Rectal smooth muscle tissue (tissue), 1 donor: Measurements from ENCODE around the gene HOXB9.
A peak's percentile ranks its signal among the peaks of the same experiment; 100 is the strongest.

ENCODE experiments used
- H3K27ac ChIP-seq: one replicate; pipeline ENCODE4 v1.7.0; 2013; ENCODE audit warnings: low read depth, low read length, inconsistent platforms
- H3K27me3 ChIP-seq: one replicate; pipeline ENCODE4 v1.7.0; 2013; ENCODE audit warnings: low read length; ENCODE audit not compliant: control insufficient read depth, insufficient read depth
- H3K36me3 ChIP-seq: one replicate; pipeline ENCODE4 v1.7.0; 2013; ENCODE audit warnings: low read length; ENCODE audit not compliant: control insufficient read depth, insufficient read depth
- H3K4me1 ChIP-seq: one replicate; pipeline ENCODE4 v1.7.0; 2013; ENCODE audit warnings: low read length; ENCODE audit not compliant: control insufficient read depth, insufficient read depth
- H3K4me3 ChIP-seq: one replicate; pipeline ENCODE4 v1.7.0; 2013; ENCODE audit warnings: low read length
- H3K9ac ChIP-seq: one replicate; pipeline ENCODE4 v1.7.0; 2013; ENCODE audit warnings: low read length

The HOXB9 gene

DNA sequence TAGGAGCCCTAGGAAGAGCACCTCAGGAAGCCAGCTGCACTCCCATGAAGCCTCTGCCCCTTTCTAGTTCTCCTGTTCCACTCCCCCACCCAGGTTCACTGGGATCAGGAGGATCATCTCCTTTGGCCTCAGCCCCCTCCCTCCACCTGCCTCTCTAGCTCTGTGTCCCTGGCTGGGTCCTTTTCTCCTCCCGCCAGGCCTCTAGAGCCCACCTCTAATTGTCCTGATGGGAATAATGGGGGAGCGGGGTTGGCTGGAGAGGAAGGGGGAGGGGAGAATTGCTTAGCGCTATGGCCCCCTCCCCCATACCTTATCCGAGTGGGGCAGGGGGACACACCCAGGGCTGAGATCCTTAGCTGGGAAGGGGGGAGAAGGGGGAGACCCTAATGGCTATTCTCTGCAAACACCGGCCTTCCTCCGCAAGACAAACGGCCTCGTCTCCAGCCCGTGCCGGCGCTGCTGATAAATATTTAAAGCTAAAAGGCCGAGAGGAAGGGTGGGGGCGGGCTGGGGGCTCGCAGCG is 16.3 kb downstream of the HOXB9 start:
- Histone ChIP-seq H3K9ac (no peak overlapping the region), H3K4me3 (peak overlapping the region; percentile 82), H3K36me3 (no peaks in the 10 kb centered on the region), H3K4me1 (no peaks in the 10 kb centered on the region), H3K27me3 (peaks cover 19% of the 10 kb centered on the region), H3K27ac (peak overlapping the region; percentile 19)

DNA sequence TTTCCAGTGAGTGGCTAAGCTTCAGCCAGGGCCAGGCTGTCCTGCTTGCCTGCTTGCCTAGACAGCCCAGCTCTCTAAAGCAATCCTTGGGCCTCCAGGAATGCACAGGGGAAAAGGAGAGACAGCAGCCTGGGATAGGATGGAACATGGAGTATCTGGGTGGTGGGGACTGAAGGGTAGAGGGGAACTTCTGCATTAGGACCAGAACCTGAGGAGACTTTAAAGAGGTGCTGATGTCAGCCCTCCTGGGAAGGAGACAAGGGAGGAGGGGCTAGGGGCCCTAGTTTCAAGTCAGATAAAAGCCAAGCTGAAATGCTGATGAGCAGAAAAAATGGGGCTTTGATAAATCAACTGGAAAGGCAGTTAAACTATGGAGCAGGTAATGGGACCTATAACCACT is 17.1 kb downstream of the HOXB9 start:
- no peak overlapping the region for H3K27ac ChIP-seq
- peaks cover 15% of the 10 kb centered on the region for H3K27me3 ChIP-seq
- H3K36me3 ChIP-seq = no peaks in the 10 kb centered on the region
- H3K9ac ChIP-seq = no peak overlapping the region
- no peak overlapping the region for H3K4me3 ChIP-seq
- no peaks in the 10 kb centered on the region for H3K4me1 ChIP-seq

- Histone ChIP-seq H3K27me3 (peaks cover 14% of the 10 kb centered on the region), H3K4me1 (no peaks in the 10 kb centered on the region), H3K27ac (no peak overlapping the region), H3K4me3 (no peak overlapping the region), H3K36me3 (no peaks in the 10 kb centered on the region), H3K9ac (no peak overlapping the region)
Measured at GRCh38 chr17:48608494-48608834, 17.7 kb downstream of the HOXB9 start.

GRCh38 chr17:48606892-48607614 is 19.1 kb downstream of the HOXB9 start:
- Histone ChIP-seq H3K27ac (no peak overlapping the region), H3K4me1 (peaks cover under 1% of the 10 kb centered on the region), H3K4me3 (no peak overlapping the region), H3K9ac (no peak overlapping the region), H3K36me3 (no peaks in the 10 kb centered on the region), H3K27me3 (peaks cover 10% of the 10 kb centered on the region)

GRCh38 chr17:48605991-48606891 is 19.9 kb downstream of the HOXB9 start:
- Histone ChIP-seq H3K4me1 (peaks cover 6% of the 10 kb centered on the region), H3K4me3 (no peak overlapping the region), H3K27me3 (peaks cover 5% of the 10 kb centered on the region), H3K27ac (no peak overlapping the region), H3K9ac (no peak overlapping the region), H3K36me3 (no peaks in the 10 kb centered on the region)

DNA sequence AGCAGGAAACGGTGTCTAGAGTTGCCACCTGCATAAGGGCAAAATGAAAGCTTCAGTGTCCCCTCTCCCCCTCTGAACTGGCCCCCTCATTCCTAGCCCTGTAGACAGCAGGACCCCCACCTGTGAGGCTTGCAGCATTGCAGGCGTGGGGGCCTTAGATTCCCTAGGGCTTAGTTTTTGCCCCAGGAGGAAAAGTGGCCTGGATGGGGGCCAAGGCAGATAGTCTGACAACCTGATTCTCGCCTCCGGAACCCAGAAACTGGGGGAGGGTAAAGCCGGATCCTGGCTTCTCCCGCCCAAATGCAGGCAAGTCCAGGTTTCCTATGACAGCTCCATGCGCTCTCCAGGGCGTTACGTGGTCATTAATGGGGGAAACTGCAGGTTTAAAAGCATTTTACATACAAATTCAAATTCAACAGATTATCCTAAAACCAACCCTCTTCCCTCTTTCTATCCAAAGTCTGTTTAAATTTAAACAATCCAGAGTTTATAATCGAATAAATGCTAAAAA is 20.7 kb downstream of the HOXB9 start:
- Histone ChIP-seq H3K36me3 (no peaks in the 10 kb centered on the region), H3K27ac (no peak overlapping the region), H3K4me1 (peaks cover 13% of the 10 kb centered on the region), H3K27me3 (peaks cover 5% of the 10 kb centered on the region), H3K4me3 (peak overlapping the region; percentile 47), H3K9ac (no peak overlapping the region)

DNA sequence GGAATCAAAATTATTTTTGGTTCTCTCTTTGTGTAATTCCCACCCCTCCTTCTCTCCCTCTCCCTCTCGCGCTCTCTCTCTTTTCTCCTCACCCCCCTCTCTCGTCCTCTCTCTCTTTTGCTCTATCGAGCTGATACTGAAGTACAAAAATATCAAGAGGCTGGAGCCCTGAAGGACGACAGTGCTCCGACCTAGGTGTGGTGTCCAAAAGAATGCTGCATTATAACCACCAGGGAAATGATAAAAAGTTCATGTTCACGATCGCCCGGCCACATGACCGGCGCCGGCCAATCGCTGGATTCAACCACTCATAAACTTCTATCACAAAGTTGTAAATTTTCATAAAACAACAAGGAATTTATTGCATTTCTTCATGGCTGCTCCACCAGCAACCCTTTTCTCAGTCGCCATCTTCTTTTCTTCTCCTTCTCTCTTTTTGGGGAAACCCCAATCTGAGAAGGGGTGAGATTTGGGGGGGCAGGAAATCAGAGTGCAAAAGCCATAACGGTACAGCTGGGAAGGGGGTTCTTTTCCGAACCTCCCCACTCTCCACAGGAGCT is 21.3 kb downstream of the HOXB9 start, which contains the start of gene HOXB6:
Gene HOXB6, minus strand, starts transcription at position 217 of the 560 bp plus-strand sequence. CDS start 6,836 bp downstream, outside the sequence.
- Histone ChIP-seq H3K4me3 (peak within 1 kb of the TSS; percentile 53), H3K4me1 (peaks cover 18% of the 10 kb centered on the region), H3K36me3 (no peaks in the 10 kb centered on the region), H3K27ac (peak within 1 kb of the TSS; percentile 61), H3K9ac (peak within 1 kb of the TSS; percentile 10), H3K27me3 (peaks cover 5% of the 10 kb centered on the region)

- Histone ChIP-seq H3K36me3 (no peaks in the 10 kb centered on the region), H3K27ac (peak overlapping the region; percentile 61), H3K27me3 (peaks cover 5% of the 10 kb centered on the region), H3K4me3 (peak overlapping the region; percentile 53), H3K4me1 (peaks cover 22% of the 10 kb centered on the region), H3K9ac (peak overlapping the region; percentile 10)
Measured at GRCh38 chr17:48603959-48604769, 22.0 kb downstream of the HOXB9 start.

- no peak overlapping the region for H3K9ac ChIP-seq
- peak overlapping the region; percentile 53 for H3K4me3 ChIP-seq
- H3K27ac ChIP-seq = no peak overlapping the region
- H3K4me1 ChIP-seq = peaks cover 22% of the 10 kb centered on the region
- peaks cover 6% of the 10 kb centered on the region for H3K27me3 ChIP-seq
- H3K36me3 ChIP-seq = no peaks in the 10 kb centered on the region
Measured at GRCh38 chr17:48601539-48602425, 24.4 kb downstream of the HOXB9 start.

DNA sequence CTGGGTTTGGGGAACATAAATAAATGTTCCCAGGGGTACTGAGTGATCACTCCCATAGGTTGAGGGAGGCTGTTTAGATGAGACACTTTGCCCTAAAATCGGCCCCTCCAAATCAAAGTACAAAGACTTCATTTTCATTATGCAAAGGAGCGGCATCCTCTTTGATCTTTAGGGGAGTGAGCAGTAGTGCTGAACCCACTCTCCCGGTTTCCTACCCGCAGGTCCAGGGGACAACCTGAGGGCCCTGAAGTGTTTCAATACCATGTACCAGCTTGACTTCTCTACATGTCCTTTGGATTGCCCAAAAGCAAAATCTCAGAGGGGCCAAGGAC is 25.0 kb downstream of the HOXB9 start:
- no peaks in the 10 kb centered on the region for H3K36me3 ChIP-seq
- no peak overlapping the region for H3K9ac ChIP-seq
- H3K27ac ChIP-seq = peak overlapping the region; percentile 65
- H3K4me1 ChIP-seq = peaks cover 22% of the 10 kb centered on the region
- H3K27me3 ChIP-seq = peaks cover 6% of the 10 kb centered on the region
- H3K4me3 ChIP-seq = peak overlapping the region; percentile 53
